ENCODE results near the gene SPECC1L.
A peak's percentile ranks its signal among the peaks of the same experiment; 100 is the strongest.
"Not testable (repeated sequence)": the region's sequence is repeated elsewhere in the genome, so short reads cannot be mapped to it uniquely, and the experiment has no call there.

Gene SPECC1L

DNA sequence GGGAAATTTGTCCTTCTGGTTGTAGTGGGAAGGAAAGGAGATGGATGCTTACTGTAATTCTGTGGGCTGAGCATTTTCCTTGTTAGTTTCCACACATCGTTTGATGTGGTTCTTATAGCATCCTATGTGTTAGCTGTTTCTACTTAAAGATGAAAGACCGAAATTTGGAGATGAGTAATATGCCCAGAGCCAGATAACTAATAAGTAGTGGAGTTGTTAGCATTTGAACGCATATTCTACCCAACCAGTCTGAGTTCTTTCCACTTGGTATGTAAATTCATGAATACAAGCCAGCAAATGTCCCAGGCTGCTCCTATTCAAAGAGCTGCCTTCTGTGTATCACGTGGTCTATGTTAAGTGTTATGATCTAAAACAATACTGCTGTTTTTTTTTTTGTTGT lies 14.6 kb downstream of the SPECC1L start:
- H3K4me3 ChIP-seq (ENCODE audit: low read depth, low read length): no peak overlapping the region
- TF ChIP-seq, protein P1, sequence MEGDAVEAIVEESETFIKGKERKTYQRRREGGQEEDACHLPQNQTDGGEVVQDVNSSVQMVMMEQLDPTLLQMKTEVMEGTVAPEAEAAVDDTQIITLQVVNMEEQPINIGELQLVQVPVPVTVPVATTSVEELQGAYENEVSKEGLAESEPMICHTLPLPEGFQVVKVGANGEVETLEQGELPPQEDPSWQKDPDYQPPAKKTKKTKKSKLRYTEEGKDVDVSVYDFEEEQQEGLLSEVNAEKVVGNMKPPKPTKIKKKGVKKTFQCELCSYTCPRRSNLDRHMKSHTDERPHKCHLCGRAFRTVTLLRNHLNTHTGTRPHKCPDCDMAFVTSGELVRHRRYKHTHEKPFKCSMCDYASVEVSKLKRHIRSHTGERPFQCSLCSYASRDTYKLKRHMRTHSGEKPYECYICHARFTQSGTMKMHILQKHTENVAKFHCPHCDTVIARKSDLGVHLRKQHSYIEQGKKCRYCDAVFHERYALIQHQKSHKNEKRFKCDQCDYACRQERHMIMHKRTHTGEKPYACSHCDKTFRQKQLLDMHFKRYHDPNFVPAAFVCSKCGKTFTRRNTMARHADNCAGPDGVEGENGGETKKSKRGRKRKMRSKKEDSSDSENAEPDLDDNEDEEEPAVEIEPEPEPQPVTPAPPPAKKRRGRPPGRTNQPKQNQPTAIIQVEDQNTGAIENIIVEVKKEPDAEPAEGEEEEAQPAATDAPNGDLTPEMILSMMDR (IDR thresholded peaks at IDR 0.05; ENCODE audit: low read depth, low read length): no peak
- in situ Hi-C loops (cut with HindIII; ENCODE audit: low sequenced_read_pairs): no loop called here
- no peak for DNase-seq (ENCODE audit: low read depth, low spot score)

DNA sequence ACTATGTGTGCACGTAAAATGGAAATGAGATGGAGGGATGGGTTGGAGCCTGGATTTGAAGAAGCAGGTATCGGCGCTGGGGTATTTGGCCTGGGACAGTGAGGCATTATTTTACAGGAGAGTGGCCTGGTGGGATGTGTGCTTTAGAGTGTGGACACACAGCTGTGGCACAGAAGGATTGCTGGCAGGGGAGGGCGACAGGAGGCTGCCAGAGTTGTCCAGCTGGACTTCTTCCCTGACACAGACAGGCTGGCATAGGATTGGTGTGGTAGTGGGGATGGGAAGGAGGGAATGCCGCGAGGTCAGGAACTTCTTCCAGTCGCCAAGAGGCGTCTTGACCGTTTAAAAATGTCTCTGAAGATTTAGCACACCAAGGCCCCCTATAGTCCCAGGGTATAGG lies 16.6 kb downstream of the SPECC1L start:
- in situ Hi-C loops (cut with HindIII; ENCODE audit: low sequenced_read_pairs); DNase-seq (ENCODE audit: low read depth, low spot score); H3K4me3 ChIP-seq (ENCODE audit: low read depth, low read length): not testable (repeated sequence)

DNA sequence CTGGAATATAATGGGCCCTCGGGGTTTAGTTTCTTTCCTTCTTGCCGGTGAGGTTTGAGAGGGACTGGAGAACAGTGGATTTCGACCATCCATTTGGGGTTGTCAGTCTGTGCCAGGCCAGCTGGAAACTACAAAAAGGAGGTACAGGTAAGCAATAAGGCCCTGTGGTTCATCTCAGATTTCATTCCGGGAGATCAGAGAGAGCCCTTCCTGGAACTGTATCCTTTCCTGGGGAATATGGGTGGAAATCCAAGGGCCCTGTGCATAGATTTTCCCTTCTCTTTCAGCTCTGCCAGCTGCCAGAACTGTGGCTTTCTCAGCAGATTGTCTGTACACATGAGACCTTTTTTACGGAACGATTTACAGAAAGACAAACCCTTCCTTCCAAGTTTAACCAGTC lies 17.2 kb downstream of the SPECC1L start:
- in situ Hi-C loops (cut with HindIII; ENCODE audit: low sequenced_read_pairs); H3K4me3 ChIP-seq (ENCODE audit: low read depth, low read length); DNase-seq (ENCODE audit: low read depth, low spot score): not testable (repeated sequence)

DNA sequence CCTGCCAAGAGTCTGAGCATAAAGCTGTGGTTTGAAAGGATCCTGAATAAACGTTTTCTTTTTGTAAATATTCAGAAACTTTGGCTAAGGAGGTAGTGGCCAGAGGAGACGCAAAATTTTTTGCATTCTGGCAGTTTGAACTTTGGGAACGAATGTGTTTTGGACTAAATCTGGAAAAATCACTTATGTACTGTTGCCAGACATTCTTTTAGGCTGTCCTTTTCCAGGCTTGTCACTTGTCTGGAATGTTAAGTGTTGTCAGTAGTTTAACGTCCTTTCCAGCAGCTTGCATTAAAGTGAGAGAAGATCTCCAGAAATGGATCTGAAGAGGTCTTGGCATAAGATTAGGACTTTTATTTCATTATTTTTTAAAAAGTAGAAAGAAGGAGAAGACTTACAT lies 18.5 kb downstream of the SPECC1L start:
- in situ Hi-C loops (cut with HindIII; ENCODE audit: low sequenced_read_pairs): no loop called here
- peak; percentile 81 for DNase-seq (ENCODE audit: low read depth, low spot score)
- H3K4me3 ChIP-seq (ENCODE audit: low read depth, low read length): no peak overlapping the region
- TF ChIP-seq, protein P1 (IDR thresholded peaks at IDR 0.05; ENCODE audit: low read depth, low read length): no peak

GRCh38 chr22:24289741-24290163 lies 19.1 kb downstream of the SPECC1L start:
- H3K4me3 ChIP-seq (ENCODE audit: low read depth, low read length): no peak overlapping the region
- TF ChIP-seq, protein P1 (IDR thresholded peaks at IDR 0.05; ENCODE audit: low read depth, low read length): no peak
- in situ Hi-C loops (cut with HindIII; ENCODE audit: low sequenced_read_pairs): no loop called here
- DNase-seq (ENCODE audit: low read depth, low spot score): no peak

DNA sequence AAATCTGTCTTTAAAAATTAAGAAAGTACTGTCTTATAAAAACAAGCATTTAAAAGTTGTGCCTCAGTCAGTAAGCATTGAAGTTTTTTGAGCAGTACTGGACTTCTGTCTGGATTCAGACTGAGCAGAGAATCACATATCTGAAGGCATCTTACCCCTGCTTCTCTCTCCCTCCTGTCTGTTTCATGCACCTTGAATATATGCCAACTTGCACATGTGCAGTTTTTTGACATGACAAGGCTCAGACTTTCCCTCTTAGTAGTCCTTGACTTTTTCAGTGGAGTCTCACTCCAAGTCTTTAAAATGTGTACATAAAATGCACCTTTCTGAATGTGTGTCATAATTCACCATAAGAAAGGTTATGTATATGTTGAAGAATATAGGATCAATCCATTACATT lies 19.8 kb downstream of the SPECC1L start:
- TF ChIP-seq, protein P1 (IDR thresholded peaks at IDR 0.05; ENCODE audit: low read depth, low read length): no peak
- in situ Hi-C loops (cut with HindIII; ENCODE audit: low sequenced_read_pairs): no loop called here
- no peak overlapping the region for H3K4me3 ChIP-seq (ENCODE audit: low read depth, low read length)
- no peak for DNase-seq (ENCODE audit: low read depth, low spot score)

GRCh38 chr22:24291515-24292201 lies 21.0 kb downstream of the SPECC1L start:
- TF ChIP-seq, protein P1 (IDR thresholded peaks at IDR 0.05; ENCODE audit: low read depth, low read length): no peak
- no peak overlapping the region for H3K4me3 ChIP-seq (ENCODE audit: low read depth, low read length)
- in situ Hi-C loops (cut with HindIII; ENCODE audit: low sequenced_read_pairs): no loop called here
- no peak for DNase-seq (ENCODE audit: low read depth, low spot score)

DNA sequence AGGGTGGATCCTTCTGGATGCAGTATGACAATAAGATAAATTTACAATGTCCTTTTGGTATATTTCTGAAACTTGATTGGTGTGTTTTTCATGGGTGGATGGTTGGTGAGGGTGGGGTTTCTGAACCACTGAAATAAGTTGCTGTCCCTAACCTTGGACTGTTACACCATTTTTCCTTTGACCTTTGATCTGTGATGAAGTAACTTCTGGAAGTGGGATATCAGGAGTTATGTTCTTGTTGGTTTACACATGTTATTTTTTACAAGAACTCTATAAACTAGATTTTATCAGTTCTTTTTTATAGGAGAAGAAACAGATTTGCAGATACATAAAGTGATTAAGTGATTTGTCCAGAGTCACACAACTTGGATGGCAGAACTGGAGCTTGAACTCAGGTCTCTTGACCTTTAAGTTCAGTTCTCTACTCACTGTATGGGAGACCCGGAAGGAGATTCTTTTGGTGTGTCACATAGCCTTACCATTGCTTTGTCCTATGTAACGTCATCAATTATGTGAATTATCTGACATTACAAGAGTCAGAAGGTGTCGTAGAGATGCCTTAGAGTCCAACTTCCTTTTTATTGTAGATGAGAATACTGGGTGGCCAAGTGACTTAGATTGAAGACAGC lies 21.7 kb downstream of the SPECC1L start:
- in situ Hi-C loops (cut with HindIII; ENCODE audit: low sequenced_read_pairs); H3K4me3 ChIP-seq (ENCODE audit: low read depth, low read length); DNase-seq (ENCODE audit: low read depth, low spot score): not testable (repeated sequence)

GRCh38 chr22:24294913-24295312 lies 24.3 kb downstream of the SPECC1L start:
- in situ Hi-C loops (cut with HindIII; ENCODE audit: low sequenced_read_pairs); DNase-seq (ENCODE audit: low read depth, low spot score); H3K4me3 ChIP-seq (ENCODE audit: low read depth, low read length): not testable (repeated sequence)

DNA sequence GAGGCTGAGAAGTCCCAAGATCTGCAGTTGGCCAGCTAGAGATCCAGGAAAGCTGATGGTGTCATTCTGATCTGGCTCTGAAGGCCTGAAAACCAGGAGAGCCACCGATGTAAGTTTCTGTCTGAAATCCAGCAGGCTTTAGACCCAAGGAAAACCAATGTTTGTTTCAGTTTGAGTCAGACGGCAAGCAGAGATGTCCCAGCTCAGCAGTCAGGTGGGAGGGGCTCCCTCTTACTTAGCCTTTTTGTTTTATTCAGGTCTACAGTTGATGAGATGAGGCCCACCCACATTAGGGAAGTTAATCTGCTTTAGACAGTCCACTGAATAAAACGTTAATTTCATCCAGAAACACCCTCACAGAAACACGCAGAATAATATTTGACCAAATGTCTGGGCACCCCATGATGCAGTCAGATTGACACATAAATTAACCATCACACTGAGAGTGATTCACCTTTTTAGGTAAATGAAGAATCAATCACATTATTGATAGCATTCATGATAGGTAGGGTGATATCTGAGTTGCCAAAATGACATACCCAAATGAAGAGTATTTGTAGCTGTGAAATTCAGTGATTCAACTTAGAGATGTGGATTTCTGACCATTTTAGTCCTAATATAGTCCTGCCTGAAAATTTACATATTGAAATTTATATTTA lies 28.0 kb downstream of the SPECC1L start:
- in situ Hi-C loops (cut with HindIII; ENCODE audit: low sequenced_read_pairs); DNase-seq (ENCODE audit: low read depth, low spot score): not testable (repeated sequence)

GRCh38 chr22:24300522-24300921 lies 29.9 kb downstream of the SPECC1L start:
- in situ Hi-C loops (cut with HindIII; ENCODE audit: low sequenced_read_pairs); H3K4me3 ChIP-seq (ENCODE audit: low read depth, low read length); DNase-seq (ENCODE audit: low read depth, low spot score): not testable (repeated sequence)

More for the DNA sequence above, 28.0 kb downstream of the SPECC1L start:
- not testable (repeated sequence) for H3K4me3 ChIP-seq (ENCODE audit: low read depth, low read length)

All from astrocyte of the spinal cord (primary cell).